Endodermal cell (in vitro differentiated cells): ENCODE results near the gene TNRC6C. TPM values are rescaled to one million over a fixed set of nuclear protein-coding genes. Genes with fewer than 3 reads are reported as not detected.
"Not testable (repeated sequence)": the region's sequence is repeated elsewhere in the genome, so short reads cannot be mapped to it uniquely, and the experiment has no call there.

Source experiments
- DNase-seq: peaks from one replicate; pipeline ENCODE4 v3.0.0-alpha.2; 2017
- H3K27ac ChIP-seq: 2 replicates; pipeline ENCODE4 v1.5.1; 2013; ENCODE audit warnings: mild to moderate bottlenecking, low read depth, low read length, moderate library complexity
- H3K27me3 ChIP-seq: 2 replicates; pipeline ENCODE4 v1.6.1; 2013; ENCODE audit warnings: mild to moderate bottlenecking, low read length, moderate library complexity; ENCODE audit not compliant: insufficient read depth, control insufficient read depth, poor library complexity, severe bottlenecking
- H3K36me3 ChIP-seq: 2 replicates; pipeline ENCODE4 v1.7.0; 2013; ENCODE audit warnings: mild to moderate bottlenecking, low read length, moderate library complexity; ENCODE audit not compliant: control insufficient read depth, insufficient read depth
- H3K4me1 ChIP-seq: one replicate; pipeline ENCODE4 v1.7.0; 2013; ENCODE audit warnings: low read length; ENCODE audit not compliant: control insufficient read depth, insufficient read depth
- H3K4me3 ChIP-seq: 2 replicates; pipeline ENCODE4 v1.5.1; 2013; ENCODE audit warnings: mild to moderate bottlenecking, low read length, moderate library complexity
- H3K9ac ChIP-seq: 2 replicates; pipeline ENCODE4 v1.6.1; 2013; ENCODE audit warnings: mild to moderate bottlenecking, low read length, moderate library complexity; ENCODE audit not compliant: poor library complexity, severe bottlenecking; ENCODE audit errors: extremely low read depth
- H3K9me3 ChIP-seq: 2 replicates; pipeline ENCODE4 v1.6.1; 2013; ENCODE audit warnings: mild to moderate bottlenecking, low read length, moderate library complexity; ENCODE audit not compliant: control insufficient read depth
- H3K27ac Mint-ChIP-seq: 2 replicates; pipeline ENCODE4 v1.8.0; 2020; ENCODE audit warnings: mixed read lengths
- H3K27me3 Mint-ChIP-seq: 2 replicates; pipeline ENCODE4 v1.8.0; 2021; ENCODE audit warnings: mild to moderate bottlenecking, mixed read lengths; ENCODE audit not compliant: insufficient read depth
- H3K36me3 Mint-ChIP-seq: 2 replicates; pipeline ENCODE4 v1.8.0; 2020; ENCODE audit warnings: low read depth, mixed read lengths
- H3K4me1 Mint-ChIP-seq: 2 replicates; pipeline ENCODE4 v1.8.0; 2020; ENCODE audit warnings: mixed read lengths
- H3K4me3 Mint-ChIP-seq: 2 replicates; pipeline ENCODE4 v1.8.0; 2020; ENCODE audit warnings: mild to moderate bottlenecking, moderate library complexity, mixed read lengths
- H3K9me3 Mint-ChIP-seq: 2 replicates; pipeline ENCODE4 v1.8.0; 2020; ENCODE audit warnings: mild to moderate bottlenecking, mixed read lengths
- WGBS, 2 experiments: methylation state at CpG; one replicate each; pipeline versions ENCODE4 v1.1.5 to v1.1.7; 2013; ENCODE audit warnings: missing lambda C conversion rate in 2 of 2, mixed read lengths in 1 of 2; ENCODE audit not compliant: insufficient coverage in 1 of 2, insufficient read length in 1 of 2; 5-methylcytosine and 5-hydroxymethylcytosine counted together
- total RNA-seq, 2 donors: library from RNA; stranded (reverse); fragmentation: NEBNext Ultra II Directional in 1 of 2; extraction: Animal tissue kit (Norgen Biotek cat#: 25700) in 1 of 2; gene quantifications; 2 replicates in 1 of 2; 3 replicates in 1 of 2; pipeline ENCODE4 v1.2.1, GENCODE V29; 2021
- TF ChIP-seq, protein P1 (sequence below): fragments of 200-600 bp; sonication (generic); conservative IDR thresholded peaks from 2 replicates; pipeline ENCODE4 v1.5.0; 2021; ENCODE audit warnings: antibody characterized with exemption, mild to moderate bottlenecking

TNRC6C gene
- total RNA-seq, 2 donors from 2014 or later: 22.4 to 40.2 TPM

DNA sequence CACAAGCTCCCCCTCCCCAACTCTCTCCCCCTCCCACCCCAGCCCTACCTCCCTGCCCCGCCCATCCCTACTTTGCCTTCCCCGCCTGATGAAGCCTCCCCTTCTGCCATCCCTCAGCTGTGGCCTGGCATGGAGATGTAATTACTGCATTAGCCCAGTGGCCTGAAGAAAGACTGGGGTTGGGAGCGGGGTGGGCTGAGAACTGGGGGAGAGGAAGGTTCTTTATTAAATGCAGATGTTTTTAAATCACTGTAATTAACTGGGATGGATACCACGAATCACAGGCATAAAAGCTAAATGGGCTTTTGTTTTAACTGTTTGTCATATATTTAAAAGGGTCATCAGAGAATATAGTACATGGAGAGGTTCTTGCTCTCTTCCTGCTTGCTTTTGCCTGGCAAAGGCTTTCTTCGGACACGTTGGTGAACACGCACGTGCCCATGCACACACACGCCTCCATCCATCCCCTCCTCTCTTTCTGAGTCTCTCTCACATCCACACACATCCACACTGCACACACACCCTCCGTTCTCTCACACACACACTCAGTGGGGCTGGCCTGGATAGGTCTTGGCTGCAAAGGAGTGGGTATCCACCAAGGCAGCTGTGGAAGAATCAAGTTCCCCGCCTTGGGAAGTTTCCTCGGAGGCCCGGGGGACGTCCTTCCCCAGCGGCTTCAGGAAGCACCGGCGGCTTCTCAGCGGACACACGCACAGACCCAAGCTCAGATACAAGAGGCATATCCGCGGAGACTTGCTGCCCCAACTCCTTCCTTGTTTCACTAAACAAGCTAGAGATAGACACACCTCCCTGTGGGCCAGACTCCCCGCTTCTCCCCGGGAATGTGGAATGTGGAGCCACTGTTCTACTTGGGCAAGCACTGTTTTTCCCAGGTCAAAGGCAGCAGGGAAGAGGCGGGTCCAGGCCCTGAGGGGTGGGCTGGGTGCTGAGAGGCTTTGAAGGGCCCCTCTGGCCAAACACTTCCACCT lies 27.4 kb upstream of the TNRC6C start:
- H3K27me3 Mint-ChIP-seq: peaks cover 12% of the 10 kb centered on the region
- H3K9me3 Mint-ChIP-seq: no peaks in the 10 kb centered on the region
- no peak overlapping the region for H3K27ac Mint-ChIP-seq
- peaks cover 18% of the 10 kb centered on the region for H3K4me1 ChIP-seq
- 72 to 82% methylated on average over 16 to 24 of the region's 24 CpGs for WGBS, 2 experiments
- H3K4me1 Mint-ChIP-seq: peaks cover 63% of the 10 kb centered on the region
- H3K4me3 ChIP-seq: no peak overlapping the region
- no peak overlapping the region for H3K27ac ChIP-seq
- peak; percentile 81 for DNase-seq
- H3K36me3 ChIP-seq: no peaks in the 10 kb centered on the region
- H3K4me3 Mint-ChIP-seq: no peak overlapping the region
- no peaks in the 10 kb centered on the region for H3K27me3 ChIP-seq
- no peaks in the 10 kb centered on the region for H3K9me3 ChIP-seq
- no peaks in the 10 kb centered on the region for H3K36me3 Mint-ChIP-seq
- TF ChIP-seq, protein P1, sequence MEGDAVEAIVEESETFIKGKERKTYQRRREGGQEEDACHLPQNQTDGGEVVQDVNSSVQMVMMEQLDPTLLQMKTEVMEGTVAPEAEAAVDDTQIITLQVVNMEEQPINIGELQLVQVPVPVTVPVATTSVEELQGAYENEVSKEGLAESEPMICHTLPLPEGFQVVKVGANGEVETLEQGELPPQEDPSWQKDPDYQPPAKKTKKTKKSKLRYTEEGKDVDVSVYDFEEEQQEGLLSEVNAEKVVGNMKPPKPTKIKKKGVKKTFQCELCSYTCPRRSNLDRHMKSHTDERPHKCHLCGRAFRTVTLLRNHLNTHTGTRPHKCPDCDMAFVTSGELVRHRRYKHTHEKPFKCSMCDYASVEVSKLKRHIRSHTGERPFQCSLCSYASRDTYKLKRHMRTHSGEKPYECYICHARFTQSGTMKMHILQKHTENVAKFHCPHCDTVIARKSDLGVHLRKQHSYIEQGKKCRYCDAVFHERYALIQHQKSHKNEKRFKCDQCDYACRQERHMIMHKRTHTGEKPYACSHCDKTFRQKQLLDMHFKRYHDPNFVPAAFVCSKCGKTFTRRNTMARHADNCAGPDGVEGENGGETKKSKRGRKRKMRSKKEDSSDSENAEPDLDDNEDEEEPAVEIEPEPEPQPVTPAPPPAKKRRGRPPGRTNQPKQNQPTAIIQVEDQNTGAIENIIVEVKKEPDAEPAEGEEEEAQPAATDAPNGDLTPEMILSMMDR: no peak
- no peak overlapping the region for H3K9ac ChIP-seq

DNA sequence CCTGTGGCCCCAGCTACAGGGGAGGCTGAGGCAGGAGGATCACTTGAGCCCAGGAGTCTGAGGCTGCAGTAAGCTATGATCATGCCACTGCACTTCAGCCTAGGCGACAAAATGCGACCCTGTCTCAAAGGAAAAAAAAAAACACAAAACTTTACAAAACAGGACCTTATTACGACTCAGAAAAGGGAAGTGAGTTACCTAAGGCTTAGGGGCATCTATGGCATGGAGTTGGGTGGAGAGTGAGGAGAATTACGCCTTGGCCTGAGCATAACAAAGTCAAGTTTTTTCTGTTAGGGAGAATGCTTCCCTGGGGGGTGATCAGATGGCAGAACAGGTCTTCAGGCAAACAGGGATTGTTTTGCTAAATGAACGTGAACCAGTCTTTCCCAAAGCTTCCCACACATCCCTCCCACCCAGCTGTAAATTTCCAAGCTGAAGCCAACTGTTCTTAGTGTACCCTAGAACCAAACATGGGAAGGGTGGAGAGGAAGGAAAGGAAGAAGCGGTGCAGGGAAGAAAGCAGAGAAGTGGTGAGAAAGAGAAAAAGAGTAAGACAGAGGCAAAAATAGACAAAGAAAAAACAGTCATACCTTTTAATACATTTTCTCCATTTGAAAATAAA lies 24.6 kb upstream of the TNRC6C start:
- H3K4me3 Mint-ChIP-seq: no peak overlapping the region
- Histone ChIP-seq H3K27me3 (no peaks in the 10 kb centered on the region), H3K4me3 (no peak overlapping the region), H3K9me3 (no peaks in the 10 kb centered on the region), H3K36me3 (no peaks in the 10 kb centered on the region), H3K27ac (no peak overlapping the region), H3K9ac (no peak overlapping the region), H3K4me1 (peaks cover 14% of the 10 kb centered on the region)
- 88 to 93% methylated on average over 3 to 4 of the region's 6 CpGs for WGBS, 2 experiments
- TF ChIP-seq, protein P1: no peak
- H3K36me3 Mint-ChIP-seq: no peaks in the 10 kb centered on the region
- peak overlapping the region; percentile 23 for H3K27ac Mint-ChIP-seq
- peaks cover 4% of the 10 kb centered on the region for H3K27me3 Mint-ChIP-seq
- H3K4me1 Mint-ChIP-seq: peaks cover 55% of the 10 kb centered on the region
- H3K9me3 Mint-ChIP-seq: no peaks in the 10 kb centered on the region
- DNase-seq: no peak

DNA sequence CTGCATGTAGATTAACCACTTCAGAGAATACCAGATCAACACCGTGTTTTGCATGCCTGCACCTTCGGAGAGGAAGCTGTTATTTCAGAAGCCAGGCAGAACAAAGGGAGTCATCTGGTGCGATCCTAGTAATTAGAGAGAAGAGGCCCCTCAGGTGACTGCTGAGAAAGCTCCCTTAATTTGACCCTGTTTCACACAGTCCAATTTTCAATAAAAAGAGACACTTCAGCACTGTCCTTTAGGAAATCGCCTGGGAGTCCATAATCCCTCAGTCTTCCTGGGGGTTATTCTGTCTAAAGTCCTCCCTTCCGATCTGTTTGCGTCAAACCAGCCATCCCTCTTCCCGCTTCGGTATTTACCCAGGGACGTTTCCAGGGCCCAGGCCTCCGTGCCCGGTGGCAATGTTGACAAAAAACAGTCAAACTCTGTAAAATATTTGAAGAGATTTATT lies 23.4 kb upstream of the TNRC6C start:
- H3K9me3 Mint-ChIP-seq: no peaks in the 10 kb centered on the region
- DNase-seq: peak; percentile 62
- Histone ChIP-seq H3K36me3 (no peaks in the 10 kb centered on the region), H3K9me3 (no peaks in the 10 kb centered on the region), H3K27ac (no peak overlapping the region), H3K27me3 (no peaks in the 10 kb centered on the region), H3K9ac (peak overlapping the region; percentile 11), H3K4me1 (peaks cover 6% of the 10 kb centered on the region), H3K4me3 (peak overlapping the region; percentile 24)
- H3K27me3 Mint-ChIP-seq: peaks cover 4% of the 10 kb centered on the region
- H3K36me3 Mint-ChIP-seq: no peaks in the 10 kb centered on the region
- TF ChIP-seq, protein P1: no peak
- peak overlapping the region; percentile 94 for H3K27ac Mint-ChIP-seq
- H3K4me1 Mint-ChIP-seq: peaks cover 46% of the 10 kb centered on the region
- WGBS, 2 experiments: 47 to 55% methylated on average over 11 of the region's 11 CpGs
- H3K4me3 Mint-ChIP-seq: peak overlapping the region; percentile 38

DNA sequence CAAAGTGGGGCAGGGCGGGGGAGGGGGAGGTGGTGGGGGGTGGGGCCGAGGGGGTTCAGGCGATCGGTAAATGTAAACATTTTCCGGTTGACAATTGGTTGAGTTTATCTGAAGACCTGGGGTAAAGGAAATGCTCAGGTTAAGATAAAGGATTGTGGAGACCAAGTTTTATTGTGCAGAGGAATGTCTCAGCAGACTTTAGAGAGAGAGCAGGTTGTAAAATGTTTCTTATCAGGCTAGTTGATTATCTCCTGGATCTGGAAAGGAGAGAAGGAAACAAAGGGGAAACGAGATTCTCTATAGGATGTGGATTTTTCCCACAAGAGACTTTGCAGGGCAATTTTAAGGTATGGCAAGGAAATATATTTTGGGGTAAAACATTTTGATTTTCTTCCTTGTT lies 22.8 kb upstream of the TNRC6C start:
- not testable (repeated sequence) for H3K27me3 ChIP-seq, H3K9me3 Mint-ChIP-seq, H3K36me3 Mint-ChIP-seq, H3K9me3 ChIP-seq, H3K36me3 ChIP-seq, H3K27me3 Mint-ChIP-seq, H3K9ac ChIP-seq, H3K27ac ChIP-seq, H3K4me1 ChIP-seq
- peak; percentile 74 for DNase-seq
- peak overlapping the region; percentile 38 for H3K4me3 Mint-ChIP-seq
- H3K4me3 ChIP-seq: peak overlapping the region; percentile 47
- H3K27ac Mint-ChIP-seq: peak overlapping the region; percentile 94
- H3K4me1 Mint-ChIP-seq: peaks cover 46% of the 10 kb centered on the region
- 10 to 67% methylated on average over 1 to 4 of the region's 6 CpGs for WGBS, 2 experiments
